Endothelial cell (in vitro differentiated cells): Measurements from ENCODE around the gene DTWD1. TPM values are rescaled to one million over a fixed set of nuclear protein-coding genes. Genes with fewer than 3 reads are reported as not detected.
"Not testable (repeated sequence)": the region's sequence is repeated elsewhere in the genome, so short reads cannot be mapped to it uniquely, and the experiment has no call there.

ENCODE experiments used
- DNase-seq: peaks from one replicate; pipeline ENCODE4 v3.0.0; 2021; ENCODE audit warnings: low spot score
- H3K27ac Mint-ChIP-seq: one replicate; pipeline ENCODE4 v1.8.0; 2021; ENCODE audit warnings: mixed read lengths, inconsistent platforms; ENCODE audit not compliant: unreplicated experiment
- H3K27me3 Mint-ChIP-seq: one replicate; pipeline ENCODE4 v1.8.0; 2021; ENCODE audit warnings: mild to moderate bottlenecking, moderate library complexity, mixed read lengths, inconsistent platforms; ENCODE audit not compliant: unreplicated experiment
- H3K36me3 Mint-ChIP-seq: one replicate; pipeline ENCODE4 v1.8.0; 2021; ENCODE audit warnings: mild to moderate bottlenecking, low read depth, mixed read lengths, inconsistent platforms; ENCODE audit not compliant: unreplicated experiment
- H3K4me1 Mint-ChIP-seq: one replicate; pipeline ENCODE4 v1.8.0; 2021; ENCODE audit warnings: mild to moderate bottlenecking, mixed read lengths, inconsistent platforms; ENCODE audit not compliant: unreplicated experiment
- H3K4me3 Mint-ChIP-seq: one replicate; pipeline ENCODE4 v1.8.0; 2021; ENCODE audit warnings: mild to moderate bottlenecking, mixed read lengths, inconsistent platforms; ENCODE audit not compliant: unreplicated experiment
- H3K9me3 Mint-ChIP-seq: one replicate; pipeline ENCODE4 v1.8.0; 2021; ENCODE audit warnings: mixed read lengths, inconsistent platforms; ENCODE audit not compliant: unreplicated experiment
- CTCF ChIP-seq: fragments of 200-600 bp; sonication (generic); IDR thresholded peaks from one replicate; pipeline ENCODE4 v1.5.0; 2021; ENCODE audit warnings: antibody characterized with exemption; ENCODE audit not compliant: unreplicated experiment
- long read RNA-seq: library from polyadenylated mRNA; unstranded; transcript quantifications from one replicate; pipeline ENCODE4 v2.0.0, GENCODE V29; 2020; ENCODE audit not compliant: unreplicated experiment
- total RNA-seq: library from RNA; stranded (reverse); fragmentation: NEBNext Ultra II Directional; extraction: Animal tissue kit (Norgen Biotek cat#: 25700); gene quantifications from one replicate; pipeline ENCODE4 v1.2.1, GENCODE V29; 2021; ENCODE audit not compliant: unreplicated experiment

DTWD1 gene
- total RNA-seq = 14.5 TPM
- long read RNA-seq, partial matches to known transcripts = 1 of 10 reads
- long read RNA-seq, other reads (novel, unspliced or antisense) = 6 of 10 reads

GRCh38 chr15:49620658-49621368 lies at the start of gene DTWD1, which contains the start of gene FAM227B:
Gene DTWD1, plus strand, starts transcription at chr15:49621048. Its CDS starts 4,120 bp downstream, at chr15:49625168.
Gene FAM227B, minus strand, starts transcription at chr15:49620818. Its CDS starts 5,647 bp downstream, at chr15:49615171.
- Mint-ChIP-seq H3K4me1 (peaks cover 16% of the 10 kb centered on the region), H3K27me3 (peaks cover 2% of the 10 kb centered on the region), H3K36me3 (peaks cover 18% of the 10 kb centered on the region), H3K27ac (peak within 1 kb of the TSS; percentile 98), H3K9me3 (no peaks in the 10 kb centered on the region), H3K4me3 (peak within 1 kb of the TSS; percentile 96)
- DNase-seq = peak; percentile 93
- TF ChIP-seq CTCF = no peak

- no peaks in the 10 kb centered on the region for H3K9me3 Mint-ChIP-seq
- H3K4me3 Mint-ChIP-seq = no peak overlapping the region
- no peak for DNase-seq
- H3K36me3 Mint-ChIP-seq = no peaks in the 10 kb centered on the region
- H3K27ac Mint-ChIP-seq = no peak overlapping the region
- TF ChIP-seq CTCF = no peak
- H3K27me3 Mint-ChIP-seq = no peaks in the 10 kb centered on the region
- H3K4me1 Mint-ChIP-seq = no peaks in the 10 kb centered on the region
These were observed 47.4 kb upstream of the DTWD1 start for GRCh38 chr15:49573421-49573820.

GRCh38 chr15:49589030-49589429 lies 31.8 kb upstream of the DTWD1 start:
- H3K27ac Mint-ChIP-seq = no peak overlapping the region
- TF ChIP-seq CTCF = no peak
- DNase-seq = no peak
- H3K4me3 Mint-ChIP-seq = no peak overlapping the region
- H3K27me3 Mint-ChIP-seq = no peaks in the 10 kb centered on the region
- no peaks in the 10 kb centered on the region for H3K4me1 Mint-ChIP-seq
- H3K9me3 Mint-ChIP-seq = no peaks in the 10 kb centered on the region
- H3K36me3 Mint-ChIP-seq = no peaks in the 10 kb centered on the region

- not testable (repeated sequence) for H3K36me3 Mint-ChIP-seq, H3K9me3 Mint-ChIP-seq, DNase-seq, H3K27me3 Mint-ChIP-seq, H3K27ac Mint-ChIP-seq, H3K4me1 Mint-ChIP-seq, H3K4me3 Mint-ChIP-seq
These were observed 28.0 kb upstream of the DTWD1 start for GRCh38 chr15:49592829-49593316.

- no peak for DNase-seq
- Mint-ChIP-seq H3K4me3 (no peak overlapping the region), H3K27me3 (no peaks in the 10 kb centered on the region)
These were observed 16.0 kb upstream of the DTWD1 start for GRCh38 chr15:49604625-49605409.

More at GRCh38 chr15:49604625-49605409, 16.0 kb upstream of the DTWD1 start:
- Mint-ChIP-seq H3K36me3 (no peaks in the 10 kb centered on the region), H3K9me3 (peaks cover 4% of the 10 kb centered on the region), H3K27ac (no peak overlapping the region), H3K4me1 (peaks cover 3% of the 10 kb centered on the region)
- TF ChIP-seq CTCF = no peak
